HG03039 (cell line): Measurements from ENCODE around the gene AP2S1.
"Not testable (repeated sequence)": the region's sequence is repeated elsewhere in the genome, so short reads cannot be mapped to it uniquely, and the experiment has no call there.

Experiments
- ATAC-seq: cut with Tn5 transposase; IDR thresholded peaks from one replicate; pipeline ENCODE4 v1.9.1; 2021; ENCODE audit warnings: mild to moderate bottlenecking, moderate library complexity; ENCODE audit not compliant: unreplicated experiment

AP2S1 gene

DNA sequence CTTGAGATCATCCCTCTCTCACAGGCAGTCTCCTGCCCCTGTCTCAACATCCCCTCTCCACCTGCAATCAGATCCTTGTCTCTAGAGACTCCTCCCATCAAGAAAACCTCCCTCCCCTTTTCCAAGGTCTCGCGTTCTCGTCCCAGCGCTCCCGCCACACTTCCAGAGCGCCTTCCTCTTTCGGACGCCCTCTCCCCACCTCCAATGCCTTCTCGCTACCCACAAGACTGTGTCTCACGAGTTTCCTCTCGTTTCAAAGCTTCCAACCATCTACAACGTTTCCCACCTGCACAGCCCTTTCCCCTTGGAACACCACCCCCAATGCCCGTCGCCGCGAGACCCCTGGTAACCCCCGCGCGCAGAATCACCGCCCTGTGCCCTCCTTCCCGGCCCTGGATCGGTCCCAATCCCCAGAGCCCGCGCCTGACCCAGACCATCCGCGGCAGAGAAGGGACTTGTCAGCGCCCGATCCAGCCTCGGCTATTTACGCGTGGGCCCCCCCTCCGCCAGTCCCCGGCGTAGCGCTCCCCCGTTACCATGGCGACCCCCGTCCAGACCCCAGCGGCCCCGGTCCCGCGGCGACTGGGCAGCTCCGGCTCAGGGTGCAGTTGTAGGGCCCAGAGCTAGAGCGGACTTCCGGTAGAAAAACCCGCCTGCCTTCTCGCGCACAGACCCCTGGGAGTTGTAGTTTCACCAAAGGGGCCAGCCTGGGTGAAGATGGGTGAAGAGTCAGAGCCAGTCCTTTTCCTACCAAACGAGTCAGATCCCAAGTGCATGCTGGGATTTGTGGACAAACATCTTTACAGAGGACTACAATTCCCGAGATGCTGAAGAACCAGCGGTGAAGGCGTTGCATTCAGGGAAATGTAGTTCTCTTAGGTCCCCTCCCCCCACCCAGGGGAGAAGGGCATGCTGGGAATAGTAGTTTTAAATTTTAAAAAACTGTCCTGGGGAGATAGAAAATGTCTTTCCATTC lies at the start of gene AP2S1:
Gene AP2S1 (minus strand): TSS at position 619 of the 976 bp plus-strand sequence. CDS start 80 bp downstream, at position 539.
- peak; percentile 78 for ATAC-seq

- no peak for ATAC-seq
These were observed 49.7 kb upstream of the AP2S1 start for GRCh38 chr19:46900341-46900740.

GRCh38 chr19:46898731-46899130 lies 48.1 kb upstream of the AP2S1 start:
- ATAC-seq, result no peak

DNA sequence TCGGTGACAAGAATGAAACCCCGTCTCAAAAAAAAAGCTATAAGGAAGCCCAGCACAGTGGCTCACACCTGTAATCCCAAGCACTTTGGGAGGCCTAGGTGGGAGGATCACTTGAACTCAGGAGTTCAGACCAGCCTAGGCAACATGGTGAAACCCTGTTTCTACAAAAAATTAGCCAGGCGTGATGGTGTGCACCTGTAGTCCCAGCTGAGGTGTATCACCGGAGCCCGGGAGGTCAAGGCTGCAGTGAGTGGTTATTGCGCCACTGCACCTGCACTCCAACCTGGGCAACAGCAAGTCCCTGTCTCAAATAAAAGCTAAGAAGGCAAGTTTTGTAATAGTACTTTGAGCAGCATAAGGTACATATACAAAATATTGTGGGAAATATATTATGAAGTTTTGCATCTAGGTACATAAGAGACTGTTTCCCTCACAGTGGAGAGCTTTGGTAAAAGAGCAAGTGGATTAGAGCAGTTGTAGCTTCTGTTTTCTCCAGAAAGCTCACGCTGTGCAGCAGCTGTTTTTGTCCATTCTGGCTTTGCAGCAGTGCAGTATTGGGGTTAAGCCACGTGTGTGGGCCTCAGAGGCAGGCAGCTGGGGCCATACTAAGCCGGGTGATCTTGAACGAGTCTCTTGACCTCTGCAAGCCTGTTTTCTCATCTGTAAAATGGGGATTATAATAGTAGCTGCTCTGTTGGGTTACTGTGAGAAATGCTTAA lies 45.6 kb upstream of the AP2S1 start:
- ATAC-seq, result no peak

DNA sequence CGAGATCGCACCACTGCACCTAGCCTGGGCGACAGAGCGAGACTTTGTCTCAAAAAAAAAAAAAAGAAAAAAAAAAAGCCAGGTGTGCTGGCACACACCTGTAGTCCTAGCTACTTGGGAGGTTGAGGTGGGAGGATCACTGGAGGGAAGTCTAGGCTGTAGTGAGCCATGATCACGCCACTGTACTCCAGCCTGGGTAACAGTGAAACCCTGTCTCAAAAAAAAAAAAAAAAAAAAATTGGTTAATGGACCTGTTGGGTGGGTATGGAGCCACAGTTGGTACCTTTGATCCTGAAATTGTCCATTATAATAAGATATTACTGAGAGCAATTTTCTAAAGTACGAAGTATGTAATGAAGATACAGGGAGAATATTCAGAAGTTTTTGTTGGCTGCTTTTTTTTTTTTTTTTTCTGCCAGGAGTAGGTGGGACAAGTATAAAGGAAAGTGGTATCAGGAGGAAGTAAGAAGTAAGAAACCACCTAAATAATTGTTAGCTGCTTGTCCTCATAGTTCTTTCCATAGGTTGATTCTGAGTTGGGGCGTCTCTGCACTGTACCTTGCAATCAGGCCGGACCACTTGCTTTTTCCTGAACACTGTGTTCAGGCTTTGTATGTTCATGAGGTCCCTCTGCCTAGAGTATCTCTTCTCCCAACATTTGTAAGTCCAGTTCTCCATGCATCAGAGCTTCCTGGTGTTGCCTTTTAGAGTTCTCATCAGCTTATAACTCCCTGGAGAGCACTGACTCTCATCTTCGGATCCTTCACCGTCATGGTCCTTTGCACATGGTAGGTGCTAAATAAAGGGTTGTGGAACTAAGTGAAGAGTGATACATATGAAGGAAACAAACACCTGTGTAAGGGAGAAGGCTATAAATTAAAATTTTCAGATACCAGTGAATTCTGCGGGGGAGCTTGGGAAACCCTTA lies 41.9 kb upstream of the AP2S1 start:
- ATAC-seq, result no peak

DNA sequence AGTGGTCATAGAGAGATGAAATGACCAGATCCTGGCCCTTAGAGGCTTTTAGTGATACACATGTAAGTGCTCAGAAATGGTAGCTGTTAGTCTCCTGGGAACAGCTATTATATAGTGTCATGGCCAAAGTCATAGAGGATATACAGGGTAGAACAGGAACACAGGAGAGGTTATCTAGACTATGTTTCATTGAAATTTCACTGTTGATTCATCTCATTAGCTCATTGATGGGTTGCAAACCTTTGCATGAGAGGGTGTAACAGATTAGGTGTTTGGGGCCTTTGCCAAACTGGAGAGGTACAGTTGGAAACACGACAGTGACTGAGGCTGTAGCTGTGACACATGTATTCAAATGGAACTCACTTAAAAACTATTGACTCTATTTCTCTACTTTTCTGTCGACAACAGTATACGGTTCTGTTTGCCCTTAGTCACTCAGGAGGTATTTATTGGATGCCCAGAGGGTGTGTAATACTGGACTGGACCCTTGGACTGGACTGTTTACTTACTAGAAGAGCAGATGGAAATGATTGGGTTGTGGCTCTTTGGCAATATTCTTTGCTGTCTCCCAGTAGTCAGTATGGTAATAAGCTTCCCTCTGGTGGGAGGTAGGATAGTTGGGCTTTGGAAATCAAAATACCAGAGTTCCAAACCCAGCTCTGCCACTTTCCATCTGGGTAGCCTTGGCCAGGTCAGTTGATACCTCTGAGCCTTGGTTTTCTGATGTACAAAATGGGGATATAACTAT lies 40.0 kb upstream of the AP2S1 start:
- no peak for ATAC-seq

- no peak for ATAC-seq
These were observed 36.7 kb upstream of the AP2S1 start for GRCh38 chr19:46887240-46887782.

GRCh38 chr19:46886546-46887239 lies 36.0 kb upstream of the AP2S1 start:
- ATAC-seq, result no peak

GRCh38 chr19:46885411-46885810 lies 34.8 kb upstream of the AP2S1 start:
- no peak for ATAC-seq

GRCh38 chr19:46882751-46883150 lies 32.1 kb upstream of the AP2S1 start:
- ATAC-seq, result not testable (repeated sequence)

DNA sequence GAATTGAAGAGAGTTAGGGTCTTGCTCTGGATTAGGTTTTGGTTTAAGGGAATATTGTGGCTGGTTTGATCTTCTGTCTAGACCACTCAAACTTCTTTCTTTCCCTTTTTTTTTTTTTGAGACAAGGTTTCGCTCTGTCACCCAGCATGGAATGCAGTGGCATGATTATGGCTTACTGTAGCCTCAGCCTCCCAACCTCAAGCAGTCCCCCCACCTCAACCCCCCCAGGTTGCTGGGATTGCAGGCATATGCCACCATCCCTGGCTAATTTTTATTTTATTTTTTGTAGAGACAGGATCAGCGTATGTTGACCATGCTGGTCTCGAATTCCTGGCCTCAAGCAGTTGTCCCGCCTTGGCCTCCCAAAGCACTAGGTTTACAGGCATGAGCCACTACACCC lies 31.4 kb upstream of the AP2S1 start:
- no peak for ATAC-seq

DNA sequence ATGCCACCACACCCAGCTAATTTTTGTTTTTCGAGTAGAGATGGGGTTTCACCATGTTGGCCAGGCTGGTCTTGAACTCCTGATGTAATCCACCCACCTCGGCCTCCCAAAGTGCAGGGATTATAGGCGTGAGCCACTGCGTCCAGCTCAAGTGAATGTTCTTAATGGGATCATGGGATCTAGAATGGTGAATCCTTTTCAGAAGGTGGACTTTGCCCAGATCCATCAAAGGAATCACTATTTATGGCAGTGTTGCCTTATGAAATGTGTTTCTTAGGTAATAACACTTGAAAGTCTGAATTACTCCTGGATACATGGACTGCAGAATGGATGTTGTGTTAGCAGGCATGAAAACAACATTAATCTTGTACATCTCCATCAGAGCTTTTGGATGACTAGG lies 30.4 kb upstream of the AP2S1 start:
- no peak for ATAC-seq

DNA sequence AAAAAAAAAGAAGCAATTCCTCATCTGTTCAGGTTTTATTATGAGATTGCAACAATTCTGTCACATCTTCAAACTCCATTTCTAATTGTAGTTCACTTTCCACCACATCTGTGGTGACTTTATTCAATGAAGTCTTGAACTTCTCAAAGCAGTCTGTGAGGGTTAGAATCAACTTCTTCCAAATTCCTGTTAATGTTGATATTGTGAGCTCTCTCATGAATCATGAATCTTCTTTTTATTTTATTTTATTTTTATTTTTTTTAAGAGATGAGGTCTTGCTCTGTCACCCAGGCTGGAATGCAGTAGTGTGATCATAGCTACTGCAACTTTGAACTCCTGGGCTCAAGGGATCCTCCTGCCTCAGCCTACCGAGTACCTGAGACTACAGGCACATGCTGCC lies 29.8 kb upstream of the AP2S1 start:
- ATAC-seq, result no peak

GRCh38 chr19:46878613-46879375 lies 28.1 kb upstream of the AP2S1 start:
- no peak for ATAC-seq

DNA sequence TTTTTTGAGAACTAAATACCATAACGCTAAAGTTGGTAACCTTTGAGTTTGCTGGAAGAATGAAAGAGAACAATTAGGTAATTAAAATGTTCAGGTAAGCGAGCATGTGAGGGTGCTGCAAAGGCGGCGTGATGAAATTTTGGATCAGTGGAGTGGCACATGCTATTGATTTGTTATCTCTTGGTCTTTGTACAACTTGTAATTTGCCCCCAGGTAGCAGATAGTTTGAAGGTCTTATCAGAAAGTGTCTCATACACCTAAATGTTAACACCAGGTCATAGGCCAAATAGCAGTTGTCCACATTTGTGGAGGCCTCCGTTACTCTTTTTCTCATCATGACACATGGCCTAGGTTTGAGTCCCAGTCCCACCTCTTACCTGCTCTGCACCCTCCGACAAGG lies 25.0 kb upstream of the AP2S1 start:
- ATAC-seq, result no peak

- no peak for ATAC-seq
These were observed 24.6 kb upstream of the AP2S1 start for GRCh38 chr19:46875234-46875633.

- no peak for ATAC-seq
These were observed 22.3 kb upstream of the AP2S1 start for GRCh38 chr19:46872967-46873366.

DNA sequence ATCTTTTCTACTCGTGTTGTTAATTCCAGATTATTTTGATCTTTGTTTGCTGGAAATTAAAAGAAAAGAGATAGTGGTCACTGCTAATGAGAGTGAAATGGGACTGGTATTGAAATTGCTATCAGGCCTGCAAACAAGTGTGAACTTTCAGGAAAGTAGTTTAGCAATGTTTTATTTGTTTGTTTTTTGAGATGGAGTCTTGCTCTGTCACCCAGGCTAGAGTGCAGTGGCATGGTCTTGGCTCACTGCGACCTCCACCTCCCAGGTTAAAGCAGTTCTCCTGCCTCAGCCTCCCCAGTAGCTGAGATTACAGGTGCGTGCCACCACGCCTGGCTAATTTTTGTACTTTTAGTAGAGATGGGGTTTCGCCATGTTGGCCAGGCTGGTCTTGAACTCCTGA lies 20.5 kb upstream of the AP2S1 start:
- ATAC-seq, result not testable (repeated sequence)
